Stomach (tissue), 9 donors: ENCODE results near the gene NEURL1B. TPM values are rescaled to one million over a fixed set of nuclear protein-coding genes. Genes with fewer than 3 reads are reported as not detected.

Experiments
- DNase-seq, 2 donors: peaks; one replicate each; pipeline versions ENCODE4 v3.0.0 to v3.0.0-alpha.2; 2013 to 2019
- H3K27ac ChIP-seq, 5 donors: fragments of 200-600 bp in 4 of 5; sonication (generic) in 4 of 5; one replicate each; pipeline ENCODE4 v1.5.1; 2013 to 2019; ENCODE audit warnings: mild to moderate bottlenecking in 1 of 5, moderate library complexity in 1 of 5
- H3K27me3 ChIP-seq, 3 donors: fragments of 200-600 bp; sonication (generic); one replicate each; pipeline ENCODE4 v1.5.1; 2017 to 2019; ENCODE audit warnings: mixed run types in 1 of 3
- H3K36me3 ChIP-seq, 4 donors: fragments of 200-600 bp; sonication (generic); 1 replicate in 3 of 4; 2 replicates in 1 of 4; pipeline ENCODE4 v1.5.1; 2016 to 2019
- H3K4me1 ChIP-seq, 4 donors: fragments of 200-600 bp; sonication (generic); one replicate each; pipeline ENCODE4 v1.5.1; 2016 to 2019
- H3K4me3 ChIP-seq, 4 donors: fragments of 200-600 bp; sonication (generic) in 3 of 4; one replicate each; pipeline ENCODE4 v1.5.1; 2016 to 2019; ENCODE audit warnings: mild to moderate bottlenecking in 1 of 4
- H3K9me3 ChIP-seq, 4 donors: fragments of 200-600 bp; sonication (generic); one replicate each; pipeline ENCODE4 v1.5.1; 2016 to 2019
- EP300 ChIP-seq: sonication (generic); formaldehyde crosslinking; IDR thresholded peaks from one replicate; pipeline ENCODE4 v1.6.1; 2017; ENCODE audit warnings: antibody characterized with exemption
- POLR2A ChIP-seq, 4 donors: fragments of 450-650 bp; IDR thresholded peaks; one replicate each; pipeline ENCODE4 v1.6.1; 2016; ENCODE audit warnings: antibody characterized with exemption in 4 of 4, control low read depth in 2 of 4, mild to moderate bottlenecking in 1 of 4, moderate library complexity in 1 of 4
- POLR2AphosphoS5 ChIP-seq, 3 donors: sonication (generic); formaldehyde crosslinking; IDR thresholded peaks; one replicate each; pipeline ENCODE4 v1.6.1; 2016; ENCODE audit warnings: antibody characterized with exemption in 3 of 3
- WGBS, 5 donors: extraction: QIAGEN DNeasy Blood & Tissue Kit in 3 of 5; methylation state at CpG; one replicate each; pipeline versions ENCODE4 v1.1.5 to v1.1.7; 2013 to 2018; 5-methylcytosine and 5-hydroxymethylcytosine counted together
- intact Hi-C: fragments of 100-400 bp; cut with DNase I; formaldehyde crosslinking; loops from one replicate; pipeline ENCODE4 v1.15.1; 2023; ENCODE audit warnings: low total_unique reads
- polyA plus RNA-seq, 3 donors: library from polyadenylated mRNA; stranded (reverse); fragments of 200-250 nt; gene quantifications; one replicate each; pipeline ENCODE4 v1.2.3, GENCODE V29; 2013
- total RNA-seq, 5 donors: library from RNA; depleted of rRNA; stranded (reverse); fragments of >200 nt; gene quantifications; one replicate each; pipeline versions ENCODE4 v1.1.0 to v1.2.3, GENCODE V29; 2014 to 2016
- TF ChIP-seq, protein P1 (sequence below), 7 experiments: fragments of 450-650 bp in 4 of 7; fragments of 200-600 bp in 3 of 7; sonication (generic) in 3 of 7; IDR thresholded peaks; one replicate each; pipeline ENCODE4 v1.5.1; 2016 to 2019; ENCODE audit warnings: antibody characterized with exemption in 7 of 7, control low read depth in 2 of 7, mild to moderate bottlenecking in 1 of 7
- donor health status: healthy with polysubstance abuse.
- donor health status: Bipolar disorder and iron deficiency.
- donor health status: healthy.

The NEURL1B gene
- total and polyA plus RNA-seq, 8 donors, result 2.7 to 60.3 (median 9.8) TPM

DNA sequence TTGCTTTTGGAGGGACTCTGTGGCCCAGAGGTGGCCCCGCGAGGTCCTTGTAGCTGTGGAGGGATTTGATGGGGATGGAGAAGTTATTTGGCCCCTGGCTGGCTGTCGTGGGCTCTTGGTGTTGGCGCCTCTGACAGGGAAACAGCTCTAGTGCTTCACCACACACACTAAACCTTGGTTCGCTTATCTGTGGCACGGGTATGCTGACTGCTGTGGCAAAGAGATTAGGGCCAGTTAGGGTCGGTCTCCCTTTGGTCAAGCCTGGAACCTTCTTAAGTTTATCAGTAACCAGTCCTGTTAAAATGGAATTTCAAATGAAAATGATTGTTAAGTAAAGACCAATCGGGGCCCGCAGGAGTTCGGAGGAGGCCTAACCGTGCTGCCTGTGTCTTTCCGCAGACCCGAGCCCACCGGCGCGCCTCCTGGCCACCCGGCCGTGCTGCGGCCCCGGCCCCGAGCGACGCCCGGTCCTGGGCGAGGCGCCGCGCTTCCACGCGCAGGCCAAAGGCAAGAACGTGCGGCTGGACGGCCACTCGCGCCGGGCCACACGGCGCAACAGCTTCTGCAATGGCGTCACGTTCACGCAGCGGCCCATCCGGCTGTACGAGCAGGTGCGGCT, 28.4 kb downstream of the NEURL1B start:
- Histone ChIP-seq H3K36me3 (peaks cover 0 to 11% (median 8%) of the 10 kb centered on the region in 4 donors), H3K4me1 (peaks cover 6 to 33% (median 14%) of the 10 kb centered on the region in 4 donors), H3K9me3 (no peaks in the 10 kb centered on the region), H3K4me3 (no peak overlapping the region), H3K27me3 (no peaks in the 10 kb centered on the region), H3K27ac (peak overlapping the region in 1 of 5 donors; percentile 6)
- intact Hi-C loops, result no loop called here
- no peak for TF ChIP-seq EP300
- no peak for TF ChIP-seq POLR2A (IDR thresholded peaks at IDR 0.05)
- TF ChIP-seq, protein P1, sequence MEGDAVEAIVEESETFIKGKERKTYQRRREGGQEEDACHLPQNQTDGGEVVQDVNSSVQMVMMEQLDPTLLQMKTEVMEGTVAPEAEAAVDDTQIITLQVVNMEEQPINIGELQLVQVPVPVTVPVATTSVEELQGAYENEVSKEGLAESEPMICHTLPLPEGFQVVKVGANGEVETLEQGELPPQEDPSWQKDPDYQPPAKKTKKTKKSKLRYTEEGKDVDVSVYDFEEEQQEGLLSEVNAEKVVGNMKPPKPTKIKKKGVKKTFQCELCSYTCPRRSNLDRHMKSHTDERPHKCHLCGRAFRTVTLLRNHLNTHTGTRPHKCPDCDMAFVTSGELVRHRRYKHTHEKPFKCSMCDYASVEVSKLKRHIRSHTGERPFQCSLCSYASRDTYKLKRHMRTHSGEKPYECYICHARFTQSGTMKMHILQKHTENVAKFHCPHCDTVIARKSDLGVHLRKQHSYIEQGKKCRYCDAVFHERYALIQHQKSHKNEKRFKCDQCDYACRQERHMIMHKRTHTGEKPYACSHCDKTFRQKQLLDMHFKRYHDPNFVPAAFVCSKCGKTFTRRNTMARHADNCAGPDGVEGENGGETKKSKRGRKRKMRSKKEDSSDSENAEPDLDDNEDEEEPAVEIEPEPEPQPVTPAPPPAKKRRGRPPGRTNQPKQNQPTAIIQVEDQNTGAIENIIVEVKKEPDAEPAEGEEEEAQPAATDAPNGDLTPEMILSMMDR (IDR thresholded peaks at IDR 0.05), result no peak
- TF ChIP-seq POLR2AphosphoS5 (IDR thresholded peaks at IDR 0.05), result no peak
- no peak for DNase-seq
- WGBS, 5 donors, result 49 to 82% (median 70%) methylated on average over 14 to 45 of the region's 45 CpGs

DNA sequence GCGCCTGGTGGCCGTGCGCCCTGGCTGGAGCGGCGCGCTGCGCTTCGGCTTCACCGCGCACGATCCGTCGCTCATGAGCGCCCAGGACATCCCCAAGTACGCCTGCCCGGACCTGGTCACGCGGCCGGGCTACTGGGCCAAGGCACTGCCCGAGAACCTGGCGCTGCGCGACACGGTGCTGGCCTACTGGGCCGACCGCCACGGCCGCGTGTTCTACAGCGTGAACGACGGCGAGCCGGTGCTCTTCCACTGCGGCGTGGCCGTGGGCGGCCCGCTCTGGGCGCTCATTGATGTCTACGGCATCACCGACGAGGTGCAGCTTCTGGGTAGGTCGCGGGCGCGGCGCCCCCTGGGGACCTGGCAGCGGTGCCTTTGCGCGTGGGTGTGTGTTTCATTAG, 28.9 kb downstream of the NEURL1B start:
- Histone ChIP-seq H3K27me3 (no peaks in the 10 kb centered on the region), H3K36me3 (peaks cover 0 to 11% (median 8%) of the 10 kb centered on the region in 4 donors), H3K4me1 (peaks cover 3 to 27% (median 10%) of the 10 kb centered on the region in 4 donors), H3K27ac (no peak overlapping the region), H3K4me3 (no peak overlapping the region), H3K9me3 (no peaks in the 10 kb centered on the region)
- intact Hi-C loops, result no loop called here
- DNase-seq, result no peak
- TF ChIP-seq POLR2AphosphoS5 (IDR thresholded peaks at IDR 0.05), result no peak
- TF ChIP-seq, protein P1 (IDR thresholded peaks at IDR 0.05), result no peak
- no peak for TF ChIP-seq EP300
- no peak for TF ChIP-seq POLR2A (IDR thresholded peaks at IDR 0.05)
- 75 to 96% (median 89%) methylated on average over 6 to 51 of the region's 51 CpGs for WGBS, 5 donors

GRCh38 chr5:172670444-172670843, 29.4 kb downstream of the NEURL1B start:
- no peak for DNase-seq
- no peak for TF ChIP-seq EP300
- no peak for TF ChIP-seq POLR2AphosphoS5 (IDR thresholded peaks at IDR 0.05)
- TF ChIP-seq, protein P1 (IDR thresholded peaks at IDR 0.05), result no peak
- TF ChIP-seq POLR2A (IDR thresholded peaks at IDR 0.05), result no peak
- H3K9me3 ChIP-seq, result no peaks in the 10 kb centered on the region
- H3K4me3 ChIP-seq, result no peak overlapping the region
- peaks cover 0 to 11% (median 8%) of the 10 kb centered on the region in 4 donors for H3K36me3 ChIP-seq
- peaks cover 0 to 23% (median 6%) of the 10 kb centered on the region in 4 donors for H3K4me1 ChIP-seq
- H3K27me3 ChIP-seq, result no peaks in the 10 kb centered on the region
- intact Hi-C loops, result no loop called here
- no peak overlapping the region for H3K27ac ChIP-seq
- 93 to 98% (median 98%) methylated on average over 9 of the region's 9 CpGs for WGBS, 5 donors

DNA sequence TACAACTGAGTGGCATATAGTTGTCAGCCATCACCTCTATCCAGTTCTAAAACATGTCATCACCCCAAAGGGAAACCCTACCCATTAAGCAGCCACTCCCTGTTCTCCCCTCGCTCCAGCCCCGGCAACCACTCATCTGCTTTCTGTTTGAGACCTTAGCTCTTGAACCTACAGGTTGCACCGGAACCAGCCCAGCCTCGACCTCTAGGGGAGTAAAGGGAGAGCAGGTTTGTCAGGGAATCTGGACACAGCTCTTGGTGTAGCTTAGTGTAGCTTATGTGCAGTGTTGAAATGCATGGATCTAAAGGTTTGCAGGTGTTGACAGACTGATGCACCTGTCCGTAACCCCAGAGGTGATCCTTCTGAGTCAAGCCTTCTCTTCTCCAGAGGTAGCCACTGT, 30.0 kb downstream of the NEURL1B start:
- H3K4me3 ChIP-seq, result no peak overlapping the region
- H3K36me3 ChIP-seq, result peaks cover 0 to 11% (median 8%) of the 10 kb centered on the region in 4 donors
- WGBS, 5 donors, result 91 to 96% (median 94%) methylated on average over 5 of the region's 5 CpGs
- intact Hi-C loops, result no loop called here
- no peak for DNase-seq
- H3K27ac ChIP-seq, result no peak overlapping the region
- H3K27me3 ChIP-seq, result no peaks in the 10 kb centered on the region
- TF ChIP-seq, protein P1 (IDR thresholded peaks at IDR 0.05), result no peak
- no peak for TF ChIP-seq POLR2AphosphoS5 (IDR thresholded peaks at IDR 0.05)
- TF ChIP-seq EP300, result no peak
- TF ChIP-seq POLR2A (IDR thresholded peaks at IDR 0.05), result no peak
- no peaks in the 10 kb centered on the region for H3K9me3 ChIP-seq
- peaks cover 0 to 17% (median under 1%) of the 10 kb centered on the region in 4 donors for H3K4me1 ChIP-seq
